ENCODE data around the gene WRAP73.

GRCh38 chr1:3603571-3604467 is 46.1 kb downstream of the WRAP73 start:
- TF ChIP-seq CTCF (IDR thresholded peaks at IDR 0.05) (no peak), POLR2A (IDR thresholded peaks at IDR 0.05) (no peak), EP300 (IDR thresholded peaks at IDR 0.05; ENCODE audit: low read depth) (no peak), POLR2AphosphoS5 (IDR thresholded peaks at IDR 0.05) (no peak)

Data from transverse colon (tissue), 4 donors.